GM23338 (cell line): ENCODE measurements around the gene CCNK.

Source experiments
- CREB1 ChIP-seq: fragments of 250-450 bp; sonication (Bioruptor Pico); IDR thresholded peaks from 2 replicates; pipeline ENCODE4 v1.5.0; 2020; ENCODE audit warnings: low read depth, mild to moderate bottlenecking, moderate library complexity
- EZH2 ChIP-seq: fragments of 200-600 bp; sonication (generic); IDR thresholded peaks from one replicate; pipeline ENCODE4 v1.8.0; 2017; ENCODE audit warnings: antibody characterized with exemption, mild to moderate bottlenecking, low read depth; ENCODE audit not compliant: unreplicated experiment
- EZH2phosphoT487 ChIP-seq: fragments of 200-600 bp; sonication (generic); IDR thresholded peaks from one replicate; pipeline ENCODE4 v1.8.1; 2018; ENCODE audit warnings: antibody characterized with exemption; ENCODE audit not compliant: unreplicated experiment
- JUNB ChIP-seq: IDR thresholded peaks from one replicate; pipeline ENCODE4 v1.6.1; 2016; ENCODE audit warnings: antibody characterized with exemption; ENCODE audit not compliant: unreplicated experiment
- NANOG ChIP-seq: IDR thresholded peaks from 2 replicates; pipeline ENCODE4 v1.6.1; 2016; ENCODE audit warnings: antibody characterized with exemption, borderline replicate concordance
- POLR2AphosphoS5 ChIP-seq: IDR thresholded peaks from 2 replicates; pipeline ENCODE4 v1.6.1; 2016; ENCODE audit warnings: antibody characterized with exemption, low read depth
- STAT1 ChIP-seq: IDR thresholded peaks from one replicate; pipeline ENCODE4 v1.6.1; 2016; ENCODE audit warnings: antibody characterized with exemption; ENCODE audit not compliant: unreplicated experiment
- ZNF331 ChIP-seq: fragments of 250-450 bp; sonication (Bioruptor Pico); IDR thresholded peaks from 2 replicates; pipeline ENCODE4 v1.5.0; 2020; ENCODE audit warnings: low read depth, mild to moderate bottlenecking, moderate library complexity
- TF ChIP-seq, protein P1 (sequence below), 2 experiments: fragments of 200-600 bp in 1 of 2; sonication (generic) in 1 of 2; conservative IDR thresholded peaks; 2 replicates each; pipeline versions ENCODE4 v1.5.1 to v1.6.1; 2016 to 2017; ENCODE audit warnings: antibody characterized with exemption in 2 of 2, low read depth in 2 of 2, mild to moderate bottlenecking in 2 of 2, moderate library complexity in 1 of 2
- TF ChIP-seq, protein P2 (sequence below): IDR thresholded peaks from one replicate; pipeline ENCODE4 v1.6.1; 2018; ENCODE audit warnings: antibody characterized with exemption; ENCODE audit not compliant: unreplicated experiment
- TF ChIP-seq, protein P3 (sequence below): IDR thresholded peaks from 2 replicates; pipeline ENCODE4 v1.6.1; 2016; ENCODE audit warnings: antibody characterized with exemption

DNA sequence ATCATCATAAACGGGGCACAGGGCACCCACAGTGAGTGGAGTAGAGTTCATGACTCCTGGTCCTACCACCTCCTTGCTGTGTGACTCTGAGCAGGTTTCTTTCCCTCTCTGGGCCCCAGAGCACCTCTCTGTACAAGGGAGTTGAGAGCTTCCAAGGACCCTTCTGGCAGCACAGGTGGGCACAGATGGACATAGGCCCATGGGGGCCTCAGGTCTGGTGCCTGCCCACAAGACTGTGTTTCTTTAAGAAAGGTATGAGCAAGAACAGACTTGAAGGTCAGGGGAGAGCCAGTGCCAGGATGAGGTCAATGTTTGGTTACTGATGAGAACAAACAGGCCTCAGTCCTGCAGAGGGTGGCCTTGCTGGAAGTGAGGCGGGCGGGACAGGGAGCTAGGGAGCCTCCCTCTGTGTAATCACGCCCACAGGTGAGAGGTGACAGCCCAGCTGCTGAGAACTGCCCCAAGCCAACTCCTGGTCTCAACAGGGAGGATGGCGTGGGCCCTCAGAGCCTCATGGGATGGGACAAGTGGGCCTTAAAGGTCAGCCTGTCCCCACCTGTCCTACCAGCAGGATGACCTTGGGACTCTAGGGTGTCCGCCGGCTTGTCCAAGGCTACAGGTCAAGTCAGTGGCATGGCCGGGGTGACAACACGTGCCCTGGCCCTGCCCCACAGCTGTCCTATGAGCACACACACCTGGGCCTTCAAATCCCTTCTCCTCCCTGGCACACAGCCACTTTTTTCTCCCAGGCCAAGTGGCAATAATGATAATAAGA is 73.7 kb downstream of the CCNK start:
- TF ChIP-seq, protein P1, sequence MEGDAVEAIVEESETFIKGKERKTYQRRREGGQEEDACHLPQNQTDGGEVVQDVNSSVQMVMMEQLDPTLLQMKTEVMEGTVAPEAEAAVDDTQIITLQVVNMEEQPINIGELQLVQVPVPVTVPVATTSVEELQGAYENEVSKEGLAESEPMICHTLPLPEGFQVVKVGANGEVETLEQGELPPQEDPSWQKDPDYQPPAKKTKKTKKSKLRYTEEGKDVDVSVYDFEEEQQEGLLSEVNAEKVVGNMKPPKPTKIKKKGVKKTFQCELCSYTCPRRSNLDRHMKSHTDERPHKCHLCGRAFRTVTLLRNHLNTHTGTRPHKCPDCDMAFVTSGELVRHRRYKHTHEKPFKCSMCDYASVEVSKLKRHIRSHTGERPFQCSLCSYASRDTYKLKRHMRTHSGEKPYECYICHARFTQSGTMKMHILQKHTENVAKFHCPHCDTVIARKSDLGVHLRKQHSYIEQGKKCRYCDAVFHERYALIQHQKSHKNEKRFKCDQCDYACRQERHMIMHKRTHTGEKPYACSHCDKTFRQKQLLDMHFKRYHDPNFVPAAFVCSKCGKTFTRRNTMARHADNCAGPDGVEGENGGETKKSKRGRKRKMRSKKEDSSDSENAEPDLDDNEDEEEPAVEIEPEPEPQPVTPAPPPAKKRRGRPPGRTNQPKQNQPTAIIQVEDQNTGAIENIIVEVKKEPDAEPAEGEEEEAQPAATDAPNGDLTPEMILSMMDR (conservative IDR thresholded peaks at IDR 0.05; ENCODE audit: low read depth in 2 of 2): no peak
- TF ChIP-seq EZH2phosphoT487: no peak
- no peak for TF ChIP-seq POLR2AphosphoS5
- TF ChIP-seq, protein P2, sequence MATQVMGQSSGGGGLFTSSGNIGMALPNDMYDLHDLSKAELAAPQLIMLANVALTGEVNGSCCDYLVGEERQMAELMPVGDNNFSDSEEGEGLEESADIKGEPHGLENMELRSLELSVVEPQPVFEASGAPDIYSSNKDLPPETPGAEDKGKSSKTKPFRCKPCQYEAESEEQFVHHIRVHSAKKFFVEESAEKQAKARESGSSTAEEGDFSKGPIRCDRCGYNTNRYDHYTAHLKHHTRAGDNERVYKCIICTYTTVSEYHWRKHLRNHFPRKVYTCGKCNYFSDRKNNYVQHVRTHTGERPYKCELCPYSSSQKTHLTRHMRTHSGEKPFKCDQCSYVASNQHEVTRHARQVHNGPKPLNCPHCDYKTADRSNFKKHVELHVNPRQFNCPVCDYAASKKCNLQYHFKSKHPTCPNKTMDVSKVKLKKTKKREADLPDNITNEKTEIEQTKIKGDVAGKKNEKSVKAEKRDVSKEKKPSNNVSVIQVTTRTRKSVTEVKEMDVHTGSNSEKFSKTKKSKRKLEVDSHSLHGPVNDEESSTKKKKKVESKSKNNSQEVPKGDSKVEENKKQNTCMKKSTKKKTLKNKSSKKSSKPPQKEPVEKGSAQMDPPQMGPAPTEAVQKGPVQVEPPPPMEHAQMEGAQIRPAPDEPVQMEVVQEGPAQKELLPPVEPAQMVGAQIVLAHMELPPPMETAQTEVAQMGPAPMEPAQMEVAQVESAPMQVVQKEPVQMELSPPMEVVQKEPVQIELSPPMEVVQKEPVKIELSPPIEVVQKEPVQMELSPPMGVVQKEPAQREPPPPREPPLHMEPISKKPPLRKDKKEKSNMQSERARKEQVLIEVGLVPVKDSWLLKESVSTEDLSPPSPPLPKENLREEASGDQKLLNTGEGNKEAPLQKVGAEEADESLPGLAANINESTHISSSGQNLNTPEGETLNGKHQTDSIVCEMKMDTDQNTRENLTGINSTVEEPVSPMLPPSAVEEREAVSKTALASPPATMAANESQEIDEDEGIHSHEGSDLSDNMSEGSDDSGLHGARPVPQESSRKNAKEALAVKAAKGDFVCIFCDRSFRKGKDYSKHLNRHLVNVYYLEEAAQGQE: no peak
- TF ChIP-seq EZH2: no peak
- no peak for TF ChIP-seq STAT1
- TF ChIP-seq CREB1 (CRISPR knock-in tag): no peak
- TF ChIP-seq ZNF331 (CRISPR knock-in tag): no peak
- TF ChIP-seq JUNB: no peak
- TF ChIP-seq, protein P3, sequence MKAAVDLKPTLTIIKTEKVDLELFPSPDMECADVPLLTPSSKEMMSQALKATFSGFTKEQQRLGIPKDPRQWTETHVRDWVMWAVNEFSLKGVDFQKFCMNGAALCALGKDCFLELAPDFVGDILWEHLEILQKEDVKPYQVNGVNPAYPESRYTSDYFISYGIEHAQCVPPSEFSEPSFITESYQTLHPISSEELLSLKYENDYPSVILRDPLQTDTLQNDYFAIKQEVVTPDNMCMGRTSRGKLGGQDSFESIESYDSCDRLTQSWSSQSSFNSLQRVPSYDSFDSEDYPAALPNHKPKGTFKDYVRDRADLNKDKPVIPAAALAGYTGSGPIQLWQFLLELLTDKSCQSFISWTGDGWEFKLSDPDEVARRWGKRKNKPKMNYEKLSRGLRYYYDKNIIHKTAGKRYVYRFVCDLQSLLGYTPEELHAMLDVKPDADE: no peak
- TF ChIP-seq NANOG: no peak
